LHCN-M2 (cell line): ENCODE results near the gene OIP5. TPM values are rescaled to one million over a fixed set of nuclear protein-coding genes. Genes with fewer than 3 reads are reported as not detected.
"Not testable (repeated sequence)": the region's sequence is repeated elsewhere in the genome, so short reads cannot be mapped to it uniquely, and the experiment has no call there.

Experiments used
- DNase-seq: peaks from one replicate; pipeline ENCODE4 v3.0.0-alpha.2; 2012; ENCODE audit warnings: low read depth
- total RNA-seq: library from RNA; depleted of rRNA; stranded (reverse); fragments of >200 nt; gene quantifications from 2 replicates; pipeline ENCODE4 v1.2.3, GENCODE V29; 2014

The OIP5 gene
- total RNA-seq, 1 experiment from 2014 or later, result 19.5 TPM

DNA sequence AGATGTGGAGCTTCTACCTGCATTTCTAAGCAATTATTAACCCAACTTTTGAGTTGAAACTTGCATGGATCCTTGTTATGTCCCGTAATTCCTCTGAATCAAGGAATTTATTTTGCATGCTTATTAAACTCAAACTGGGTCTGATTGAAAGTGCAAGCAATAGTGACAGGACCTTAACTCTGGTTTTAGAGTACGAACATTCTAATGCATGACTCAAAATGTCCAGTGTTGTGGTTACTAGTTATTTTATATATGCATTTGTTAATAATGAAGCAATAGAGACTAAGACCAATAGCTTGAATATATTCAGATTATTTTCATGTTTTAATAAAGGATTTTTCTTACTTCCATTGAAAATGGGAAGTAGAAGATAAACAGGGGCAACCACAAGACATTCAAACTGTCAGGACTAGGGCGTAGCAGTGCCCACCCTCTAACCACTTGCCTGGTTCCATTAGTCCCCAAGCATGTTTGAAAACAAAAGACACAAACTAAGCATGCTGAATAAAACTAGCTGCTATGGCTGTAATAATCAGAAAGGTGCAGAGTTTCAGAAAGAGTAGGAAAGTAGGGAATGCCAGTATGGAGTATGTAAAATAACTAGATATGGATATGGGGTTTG is 28.1 kb downstream of the OIP5 start:
- DNase-seq, result no peak

DNA sequence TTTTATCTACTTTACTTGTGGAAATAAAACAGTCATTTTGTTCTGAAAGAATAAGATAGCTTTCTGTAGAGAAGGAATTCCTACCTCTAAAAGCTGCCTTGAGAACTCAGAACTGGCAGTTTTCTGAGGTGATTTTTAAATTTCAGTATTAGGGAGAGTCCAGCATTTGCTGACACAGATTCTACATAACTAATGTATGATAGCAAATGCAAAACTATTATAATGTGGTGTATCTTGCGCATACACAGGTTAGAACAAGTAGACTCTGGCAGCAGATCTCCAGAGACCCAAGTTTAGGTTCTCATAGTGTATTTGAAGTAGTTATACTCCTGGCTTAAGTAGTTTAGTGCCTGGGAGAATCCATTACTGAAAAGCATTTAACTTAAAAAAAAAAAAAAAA is 30.8 kb downstream of the OIP5 start:
- DNase-seq, result no peak

DNA sequence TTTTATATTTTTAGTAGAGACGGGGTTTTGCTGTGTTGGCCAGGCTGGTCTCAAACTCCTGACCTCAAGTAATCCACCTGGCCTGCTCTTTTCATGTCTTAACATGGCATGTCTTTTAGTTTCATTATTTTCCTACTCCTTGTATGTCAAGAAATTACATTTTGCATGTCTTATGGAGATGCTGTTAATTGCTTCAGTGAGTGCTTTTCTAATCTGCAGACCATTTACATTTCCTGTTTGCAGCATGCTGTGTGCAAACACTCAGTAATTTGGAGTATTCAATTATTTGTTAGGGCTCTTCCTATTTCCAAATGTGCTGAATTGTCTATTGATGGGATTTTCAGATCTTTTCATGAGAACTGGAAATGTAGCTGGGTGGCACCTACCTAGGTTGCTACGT is 31.3 kb downstream of the OIP5 start:
- DNase-seq, result not testable (repeated sequence)

DNA sequence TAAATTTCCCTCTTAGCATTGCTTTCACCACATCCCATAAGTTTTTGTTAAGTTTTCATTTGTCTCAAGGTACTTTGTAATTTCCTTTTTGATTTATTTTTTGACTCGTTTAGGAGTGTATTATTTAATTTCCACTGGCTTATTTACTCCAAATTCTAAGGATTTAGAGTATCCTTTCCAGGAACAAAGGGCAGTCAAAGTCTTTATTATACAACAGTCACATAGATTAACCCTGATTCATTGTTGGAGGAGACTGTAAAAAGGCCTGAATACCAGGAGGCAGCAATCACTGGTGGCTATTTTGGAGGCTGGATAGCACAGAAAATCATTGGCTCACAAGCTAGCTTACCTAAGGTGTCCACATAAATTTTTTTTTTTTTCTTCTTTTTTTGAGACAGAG is 39.9 kb downstream of the OIP5 start:
- no peak for DNase-seq

DNA sequence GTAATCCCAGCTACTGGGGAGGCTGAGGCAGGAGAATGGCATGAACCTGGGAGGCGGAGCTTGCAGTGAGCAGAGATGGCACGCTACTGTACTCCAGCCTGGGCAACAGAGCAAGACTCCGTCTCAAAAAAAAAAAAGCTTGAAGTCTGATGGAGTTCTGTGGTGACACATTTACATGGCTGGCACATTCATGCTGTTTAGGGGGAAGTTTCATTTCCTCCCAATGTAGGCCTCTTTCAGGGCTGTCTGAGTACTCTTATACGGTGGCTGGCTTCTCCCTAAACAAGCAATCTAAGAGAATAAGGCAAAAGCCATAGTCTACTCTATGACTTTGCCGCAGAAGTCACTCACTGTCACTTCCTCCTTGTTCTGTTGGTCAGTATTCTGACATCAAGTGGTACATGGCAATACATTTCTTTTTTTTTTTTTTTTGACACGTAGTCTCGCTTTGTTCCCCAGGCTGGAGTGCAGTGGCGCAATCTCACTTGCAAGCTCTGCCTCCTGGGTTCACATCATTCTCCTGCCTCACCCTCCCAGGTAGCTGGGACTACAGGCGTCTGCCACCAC is 41.2 kb downstream of the OIP5 start:
- DNase-seq, result no peak

DNA sequence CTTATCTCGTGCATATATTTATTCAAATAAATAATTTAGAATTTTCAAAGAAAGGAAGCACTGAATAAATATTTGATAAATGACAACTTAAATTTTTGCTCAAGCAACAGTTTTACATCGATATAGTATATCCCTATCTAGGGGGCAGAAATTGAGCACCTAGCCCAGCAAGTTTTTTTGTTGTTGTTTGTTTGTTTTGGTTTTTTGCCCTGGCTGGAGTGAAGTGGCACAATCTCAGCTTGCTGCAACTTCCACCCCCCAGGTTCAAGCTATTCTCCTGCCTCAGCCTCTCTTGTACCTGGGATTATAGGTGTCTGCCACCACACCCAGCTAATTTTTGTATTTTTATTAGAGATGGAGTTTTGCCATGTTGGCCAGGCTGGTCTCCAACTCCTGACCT is 42.4 kb downstream of the OIP5 start:
- DNase-seq, result no peak

DNA sequence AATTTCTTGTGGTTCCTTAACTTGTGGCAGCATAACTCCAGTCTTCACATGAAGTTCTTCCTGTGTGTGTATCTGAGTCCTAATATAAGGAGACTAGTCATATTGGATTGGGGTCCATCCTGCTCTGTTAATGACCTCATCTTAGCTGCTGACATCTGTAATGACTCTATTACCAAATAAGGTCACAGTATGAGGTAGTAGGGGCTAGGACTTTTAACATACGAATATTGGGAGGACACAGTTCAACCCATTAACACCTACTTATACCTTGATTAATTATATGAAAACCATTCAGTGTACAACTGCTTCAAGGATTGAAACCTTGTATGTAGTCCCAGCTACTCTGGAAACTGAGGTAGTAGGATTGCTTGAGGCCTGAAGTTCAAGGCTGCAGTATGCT is 43.9 kb downstream of the OIP5 start:
- no peak for DNase-seq

DNA sequence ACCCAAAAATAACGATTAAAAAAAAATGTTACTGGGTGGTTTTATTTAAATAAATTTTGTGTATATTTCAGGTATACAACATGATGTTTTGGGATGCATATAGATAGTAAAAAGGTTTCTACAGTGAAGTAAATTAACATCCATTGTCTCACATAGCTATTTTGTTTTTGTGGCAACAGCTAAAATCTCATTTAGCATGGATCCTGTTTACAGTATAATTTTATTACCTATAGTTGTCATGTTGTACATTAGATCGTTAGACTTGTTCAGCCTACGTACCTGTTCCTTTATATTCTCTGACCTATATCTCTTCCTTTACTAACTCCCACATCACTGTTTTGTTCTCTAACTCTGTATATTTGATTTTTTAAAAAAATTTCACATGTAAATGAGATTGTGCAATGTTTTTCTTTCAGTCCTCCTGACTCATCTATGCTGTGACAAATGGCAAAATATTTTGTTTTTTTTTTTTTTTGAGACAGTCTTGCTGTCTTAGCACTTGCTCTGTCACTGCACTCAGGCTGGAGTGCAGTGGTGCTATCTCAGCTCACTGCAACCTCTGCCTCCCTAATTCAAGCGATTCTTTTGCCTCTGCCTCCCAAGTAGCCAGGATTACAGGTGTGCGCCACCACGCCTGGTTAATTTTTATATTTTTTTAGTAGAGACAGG is 45.6 kb downstream of the OIP5 start:
- DNase-seq, result peak; percentile 49

DNA sequence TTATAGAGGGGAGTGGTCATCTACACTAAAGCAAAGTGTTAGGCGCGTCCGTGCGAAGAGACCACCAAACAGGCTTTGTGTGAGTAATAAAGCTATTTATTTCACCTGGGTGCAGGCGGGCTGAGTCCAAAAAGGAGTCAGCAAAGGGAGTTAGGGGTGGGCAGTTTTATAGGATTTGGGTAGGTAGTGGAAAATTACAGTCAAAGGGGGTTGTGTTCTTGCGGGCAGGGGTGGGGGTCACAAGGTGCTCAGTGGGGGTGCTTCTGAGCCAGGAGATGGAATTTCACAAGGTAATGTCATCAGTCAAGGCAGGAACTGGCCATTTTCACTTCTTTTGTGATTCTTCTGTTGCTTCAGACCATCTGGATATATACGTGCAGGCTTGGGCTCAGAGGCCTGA is 47.1 kb downstream of the OIP5 start:
- no peak for DNase-seq

DNA sequence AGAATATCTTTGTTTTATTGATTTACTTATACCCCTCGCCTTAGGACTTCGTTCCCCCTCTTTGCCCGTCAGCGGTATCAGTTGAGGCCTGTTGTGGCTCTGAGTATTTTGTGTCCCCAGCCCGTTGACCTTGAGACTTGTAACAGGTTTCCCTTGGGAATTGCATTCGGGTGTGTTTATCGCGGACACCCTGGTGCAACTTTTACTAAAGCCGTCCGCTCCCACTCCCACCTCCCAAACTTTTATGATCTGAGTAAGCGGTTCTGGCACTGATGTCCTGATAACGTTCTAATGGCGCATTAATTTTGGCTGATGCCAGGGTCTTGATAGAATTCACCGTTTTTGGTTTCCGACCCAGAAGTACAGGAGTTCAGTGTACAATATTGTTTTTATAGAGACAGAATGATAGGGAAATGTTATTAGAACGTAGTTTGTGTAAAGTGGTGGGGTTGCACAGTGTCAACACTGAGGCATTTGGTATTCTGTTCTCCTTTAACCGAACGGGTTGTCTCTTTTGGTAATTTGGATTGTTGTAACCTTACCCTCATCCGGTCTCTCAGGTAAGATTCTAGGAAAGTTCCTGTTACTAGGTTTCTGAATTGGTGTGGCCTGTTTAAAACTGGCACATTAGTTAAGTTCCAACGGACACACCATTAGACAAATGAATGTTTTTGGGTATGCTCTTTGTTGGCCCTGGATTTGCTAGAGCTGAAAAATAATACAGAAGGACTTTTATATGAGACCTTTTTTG is 47.8 kb downstream of the OIP5 start:
- DNase-seq, result peak; percentile 28

DNA sequence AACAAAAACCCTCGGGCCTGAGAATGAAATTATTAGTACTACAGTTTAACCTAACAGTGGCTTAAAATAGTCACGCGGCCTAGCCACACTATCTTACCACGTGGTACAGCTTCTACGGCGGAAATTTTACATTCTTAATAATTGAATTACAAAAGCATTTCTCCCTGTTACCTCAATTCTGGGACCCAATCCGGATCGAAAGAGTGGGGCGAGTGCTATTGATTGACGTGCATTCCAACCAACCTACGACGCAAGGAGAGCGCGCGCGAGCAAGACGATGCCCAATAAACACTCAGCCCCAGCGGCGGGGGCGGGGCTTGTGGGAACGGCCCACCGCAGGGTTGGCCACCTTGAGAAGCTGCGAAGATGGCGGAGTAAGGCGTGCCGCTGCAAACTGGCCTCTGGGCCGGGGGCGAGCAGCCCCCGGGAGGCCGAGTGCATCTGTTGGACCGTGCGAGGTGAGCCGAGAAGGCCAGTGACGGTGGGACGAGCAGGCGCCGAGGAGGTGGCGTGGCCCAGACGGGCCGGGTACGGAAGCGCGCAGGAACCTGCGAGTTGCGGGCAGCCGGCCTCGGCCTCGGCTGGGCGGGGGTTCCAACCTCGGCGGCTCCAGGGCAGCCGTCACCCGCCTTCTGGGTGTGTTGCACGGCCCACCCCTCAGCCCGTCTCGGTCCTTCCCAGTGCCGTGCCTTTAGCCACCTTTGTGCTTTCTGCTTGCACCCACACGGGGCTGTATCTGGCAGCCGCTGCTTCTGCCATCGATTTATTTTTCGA is 48.6 kb downstream of the OIP5 start:
- peak; percentile 99 for DNase-seq

DNA sequence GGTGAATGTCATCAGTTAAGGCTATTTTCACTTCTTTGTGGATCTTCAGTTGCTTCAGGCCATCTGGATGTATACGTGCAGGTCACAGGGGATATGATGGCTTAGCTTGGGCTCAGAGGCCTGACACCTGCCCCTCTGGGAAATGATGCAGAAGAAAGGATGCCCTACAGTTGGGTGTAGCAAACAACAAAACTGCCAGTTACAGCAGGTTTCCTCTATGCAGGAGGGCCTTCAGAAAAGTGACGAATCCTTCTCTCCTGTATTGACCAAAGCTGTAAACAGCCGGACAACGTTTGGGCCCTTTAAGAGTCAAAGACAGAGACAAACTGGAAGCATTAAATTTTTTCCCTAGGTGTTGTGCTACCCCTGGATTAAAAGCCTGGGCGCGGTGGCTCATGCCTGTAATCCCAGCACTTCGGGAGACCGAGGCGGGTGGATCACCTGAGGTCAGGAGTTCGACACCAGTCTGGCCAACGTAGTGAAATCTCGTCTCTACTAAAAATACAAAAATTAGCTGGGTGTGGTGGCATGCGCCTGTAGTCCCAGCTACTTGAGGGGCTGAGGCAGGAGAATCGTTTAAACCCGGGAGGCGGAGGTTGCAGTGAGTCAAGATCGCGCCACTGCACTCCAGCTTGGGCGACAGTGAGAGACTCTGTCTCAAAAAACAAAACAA is 49.3 kb downstream of the OIP5 start:
- DNase-seq, result not testable (repeated sequence)

DNA sequence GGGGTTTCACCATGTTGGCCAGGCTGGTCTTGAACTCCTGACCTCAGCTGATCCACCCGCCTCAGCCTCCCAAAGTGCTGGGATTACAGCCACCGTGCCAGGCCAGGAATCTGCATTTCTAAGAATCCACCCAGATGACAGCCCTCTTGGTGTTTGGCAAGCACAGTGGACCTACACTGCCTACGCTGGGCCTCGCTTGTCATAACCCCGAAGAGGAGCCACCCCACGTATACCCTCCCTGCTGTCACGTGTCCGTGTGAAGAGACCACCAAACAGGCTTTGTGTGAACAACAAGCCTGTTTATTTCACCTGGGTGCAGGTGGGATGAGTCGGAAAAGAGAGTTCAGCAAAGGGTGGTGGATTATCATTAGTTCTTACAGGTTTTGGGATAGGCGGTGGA is 50.0 kb downstream of the OIP5 start:
- DNase-seq, result not testable (repeated sequence)

DNA sequence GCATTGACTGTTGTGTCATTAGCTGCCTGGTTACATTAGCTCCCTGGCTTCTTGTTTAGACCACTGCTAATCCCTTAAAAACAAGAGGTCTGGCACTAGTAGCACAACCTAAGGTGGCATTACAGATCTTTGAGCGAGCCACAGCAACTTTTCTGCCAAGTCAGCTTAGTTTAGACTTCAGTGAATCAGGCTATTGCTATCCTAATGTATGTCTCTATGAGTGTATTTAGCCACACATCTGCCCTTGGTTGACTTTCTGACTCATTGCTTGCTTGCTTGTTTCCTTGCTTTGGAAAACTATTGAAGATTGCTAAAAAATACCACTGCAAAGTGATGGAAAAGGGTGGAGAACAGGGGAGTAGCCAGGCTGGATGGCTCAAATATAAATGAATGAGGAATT is 51.2 kb downstream of the OIP5 start:
- peak; percentile 84 for DNase-seq

DNA sequence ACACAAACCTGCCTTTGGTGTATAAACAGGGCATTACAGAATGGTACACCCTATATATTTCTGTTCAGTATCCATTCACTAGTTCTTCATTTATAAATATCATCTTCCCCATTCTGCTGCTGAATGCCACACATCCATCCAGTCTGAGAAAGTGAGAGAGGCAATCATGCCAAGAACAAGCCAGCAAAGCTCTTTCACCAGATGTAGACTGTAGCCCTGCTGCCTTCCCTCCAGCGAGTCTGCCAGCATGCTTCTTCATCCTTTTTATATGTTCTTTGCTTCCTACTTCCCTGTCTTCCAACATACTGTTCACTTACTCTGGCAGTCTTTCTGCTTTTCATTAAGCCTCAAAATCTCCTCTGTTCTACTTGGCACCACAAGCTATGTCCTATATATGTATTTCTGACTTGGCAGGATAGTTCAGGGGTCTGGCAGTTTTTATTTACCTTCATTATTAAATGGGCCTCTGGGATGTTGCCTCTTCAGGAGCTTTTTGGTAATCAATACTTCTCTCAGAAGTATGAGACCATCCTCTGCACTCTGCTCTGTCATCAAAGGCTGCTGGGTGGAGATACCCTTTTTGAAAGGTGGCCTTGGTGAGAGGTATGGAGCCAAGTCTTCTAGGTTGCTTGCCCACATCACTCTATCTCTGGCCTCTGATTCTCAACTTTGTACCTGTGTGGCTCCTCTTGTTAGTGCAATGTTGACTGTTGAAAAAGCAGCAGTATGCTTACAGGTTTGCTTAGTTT is 52.7 kb downstream of the OIP5 start:
- no peak for DNase-seq

DNA sequence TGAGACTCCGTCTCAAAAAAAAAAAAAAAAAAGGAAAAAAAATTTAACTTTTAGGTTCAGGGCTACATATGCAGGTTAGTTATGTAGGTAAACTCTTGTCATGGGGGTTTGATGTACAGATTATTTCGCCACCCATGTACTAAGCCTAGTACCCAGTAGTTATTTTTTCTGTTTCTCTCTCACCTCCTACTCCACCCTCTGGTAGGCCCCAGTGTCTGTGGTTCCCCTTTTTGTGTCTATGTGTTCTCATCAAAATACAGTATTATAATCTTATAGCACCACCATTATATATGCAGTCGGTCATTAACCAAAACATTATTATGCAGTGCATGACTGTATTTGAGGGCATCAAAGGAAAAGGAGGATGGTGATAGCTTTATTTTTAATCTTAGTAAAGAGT is 54.1 kb downstream of the OIP5 start:
- no peak for DNase-seq

DNA sequence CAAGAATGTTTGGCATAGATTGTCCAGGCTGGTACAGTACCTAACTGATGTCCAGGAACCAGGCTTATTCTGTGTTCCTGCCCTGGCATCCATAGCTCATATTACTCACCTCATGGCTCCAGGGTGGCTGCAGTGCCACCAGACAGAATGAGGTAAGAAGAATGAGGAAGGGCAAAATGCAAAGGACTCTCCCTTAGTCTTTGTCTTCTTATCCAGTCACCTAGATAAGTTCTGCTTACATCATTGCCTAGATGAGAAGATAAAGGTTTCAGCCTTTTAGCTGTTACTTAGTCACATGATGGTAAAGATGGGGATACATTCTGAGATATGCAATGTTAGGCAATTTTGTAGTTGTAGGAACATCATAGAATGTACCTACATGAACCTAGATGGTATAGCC is 55.6 kb downstream of the OIP5 start:
- DNase-seq, result no peak

DNA sequence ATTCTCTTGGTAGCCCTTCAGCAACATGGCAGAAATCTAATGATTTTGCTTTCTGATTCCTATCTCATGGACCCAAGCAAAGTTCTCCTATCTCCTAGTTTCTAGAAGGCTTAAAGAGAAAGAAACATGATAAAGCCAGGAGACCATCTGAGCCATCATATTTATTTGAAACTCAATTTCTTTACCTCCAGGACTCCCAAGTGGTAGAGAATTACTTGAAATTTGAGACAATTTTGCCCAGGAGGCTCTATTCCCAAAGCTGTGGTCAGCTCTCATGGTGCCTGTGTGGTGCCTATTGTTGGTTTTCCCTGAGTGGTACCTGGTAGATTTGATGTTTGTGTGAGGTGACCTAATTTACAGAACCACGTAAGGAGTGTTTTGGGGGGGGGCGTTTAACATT is 62.5 kb downstream of the OIP5 start:
- no peak for DNase-seq

DNA sequence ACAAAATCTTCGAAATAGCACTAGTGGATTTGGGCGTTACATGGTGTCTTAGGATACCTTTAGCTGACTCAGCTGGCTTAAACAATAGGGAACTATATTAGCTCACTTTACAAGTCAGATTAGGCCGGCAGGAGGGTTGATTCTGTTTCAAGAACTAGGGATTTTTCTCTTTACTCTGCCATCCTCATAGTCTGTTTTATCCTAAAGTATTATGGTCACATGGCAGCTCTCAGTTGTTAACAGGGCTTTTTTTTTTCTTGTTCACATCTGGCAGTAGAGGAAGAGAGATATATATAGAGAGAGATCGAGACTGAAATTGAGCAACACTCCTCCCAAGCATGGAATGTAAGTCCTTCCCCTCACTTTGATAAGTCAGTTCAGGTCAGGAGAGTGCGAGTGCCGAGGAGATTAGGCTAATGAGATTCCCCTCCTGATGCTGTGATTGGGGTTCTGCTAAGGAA is 68.5 kb downstream of the OIP5 start:
- DNase-seq, result no peak

DNA sequence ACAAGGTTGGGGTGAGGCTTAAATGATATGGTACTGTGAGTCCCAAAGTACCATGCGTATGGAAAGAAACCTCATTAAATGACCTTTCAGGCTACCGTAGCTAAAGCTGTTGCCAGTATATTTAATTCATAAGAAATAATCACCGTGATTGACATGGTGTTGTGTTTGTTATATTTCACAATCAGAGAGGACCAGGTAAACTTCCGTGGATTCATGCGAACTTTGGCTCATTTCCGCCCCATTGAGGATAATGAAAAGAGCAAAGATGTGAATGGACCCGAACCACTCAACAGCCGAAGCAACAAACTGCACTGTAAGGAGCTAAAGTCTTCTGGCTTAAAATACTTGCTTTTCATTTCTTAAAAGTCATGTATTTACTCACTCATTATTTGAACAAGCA is 69.8 kb downstream of the OIP5 start:
- DNase-seq, result no peak
